ENCODE measurements around the gene HS3ST2.

DNA sequence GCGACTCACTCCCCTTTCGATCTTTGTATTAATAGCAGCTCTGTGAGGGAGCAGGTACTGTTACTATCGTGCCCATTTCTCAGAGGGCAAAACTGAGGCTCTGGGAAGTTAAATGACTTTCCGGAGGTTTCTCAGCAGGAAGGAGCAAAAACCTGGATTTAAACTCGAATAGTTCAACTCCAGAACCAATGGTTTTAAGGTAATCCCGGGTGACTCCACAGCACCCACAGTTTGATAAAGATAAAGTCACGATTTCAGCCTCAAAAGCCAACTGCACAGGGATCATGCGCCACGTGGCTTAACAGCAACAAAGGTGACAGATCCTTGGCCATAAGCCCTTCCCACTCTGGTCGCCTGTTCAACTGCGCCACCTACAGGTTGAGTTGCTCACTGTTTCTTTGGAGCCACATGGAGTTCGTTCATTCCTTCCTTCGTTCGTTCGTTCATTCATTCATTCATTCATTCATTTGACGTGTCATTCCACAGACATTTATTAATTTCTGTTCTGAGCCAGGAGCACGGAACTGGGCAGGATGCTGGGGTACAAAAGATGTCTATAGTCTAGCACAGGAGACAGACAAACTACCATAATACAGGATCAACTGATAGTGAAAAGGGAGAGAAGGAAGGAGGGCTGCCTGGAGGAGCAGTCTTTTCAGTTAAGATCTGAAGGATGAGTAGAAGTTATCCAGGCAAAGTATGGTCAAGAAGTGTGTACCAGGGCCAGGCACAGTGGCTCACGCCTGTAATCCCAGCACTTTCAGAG lies 134.8 kb downstream of the HS3ST2 start:
- TF ChIP-seq, protein P1, sequence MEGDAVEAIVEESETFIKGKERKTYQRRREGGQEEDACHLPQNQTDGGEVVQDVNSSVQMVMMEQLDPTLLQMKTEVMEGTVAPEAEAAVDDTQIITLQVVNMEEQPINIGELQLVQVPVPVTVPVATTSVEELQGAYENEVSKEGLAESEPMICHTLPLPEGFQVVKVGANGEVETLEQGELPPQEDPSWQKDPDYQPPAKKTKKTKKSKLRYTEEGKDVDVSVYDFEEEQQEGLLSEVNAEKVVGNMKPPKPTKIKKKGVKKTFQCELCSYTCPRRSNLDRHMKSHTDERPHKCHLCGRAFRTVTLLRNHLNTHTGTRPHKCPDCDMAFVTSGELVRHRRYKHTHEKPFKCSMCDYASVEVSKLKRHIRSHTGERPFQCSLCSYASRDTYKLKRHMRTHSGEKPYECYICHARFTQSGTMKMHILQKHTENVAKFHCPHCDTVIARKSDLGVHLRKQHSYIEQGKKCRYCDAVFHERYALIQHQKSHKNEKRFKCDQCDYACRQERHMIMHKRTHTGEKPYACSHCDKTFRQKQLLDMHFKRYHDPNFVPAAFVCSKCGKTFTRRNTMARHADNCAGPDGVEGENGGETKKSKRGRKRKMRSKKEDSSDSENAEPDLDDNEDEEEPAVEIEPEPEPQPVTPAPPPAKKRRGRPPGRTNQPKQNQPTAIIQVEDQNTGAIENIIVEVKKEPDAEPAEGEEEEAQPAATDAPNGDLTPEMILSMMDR (IDR thresholded peaks at IDR 0.05) = peak; percentile 49 to 63 (median 59)
- no peak for TF ChIP-seq POLR2AphosphoS5 (IDR thresholded peaks at IDR 0.05; ENCODE audit: insufficient read depth in 1 of 2, low read depth in 1 of 2)

All from vagina (tissue), 2 donors.